ENCODE measurements around the gene APOD.
A peak's percentile ranks its signal among the peaks of the same experiment; 100 is the strongest.

APOD gene

GRCh38 chr3:195597848-195598247 is 14.1 kb upstream of the APOD start:
- no peaks in the 10 kb centered on the region for H3K27me3 ChIP-seq
- intact Hi-C loops (cut with DNase I; ENCODE audit: low total_unique reads): no loop called here
- no peaks in the 10 kb centered on the region for H3K36me3 ChIP-seq
- H3K27ac ChIP-seq: no peak overlapping the region
- no peaks in the 10 kb centered on the region for H3K9me3 ChIP-seq
- no peak overlapping the region for H3K4me3 ChIP-seq
- TF ChIP-seq CTCF (IDR thresholded peaks at IDR 0.05): no peak
- H3K4me1 ChIP-seq: no peaks in the 10 kb centered on the region
- DNase-seq: peak in 1 of 2 donors; percentile 52

GRCh38 chr3:195597229-195597628 is 13.5 kb upstream of the APOD start:
- Histone ChIP-seq H3K27ac (no peak overlapping the region), H3K9me3 (no peaks in the 10 kb centered on the region), H3K27me3 (no peaks in the 10 kb centered on the region), H3K36me3 (no peaks in the 10 kb centered on the region), H3K4me3 (no peak overlapping the region), H3K4me1 (no peaks in the 10 kb centered on the region)
- DNase-seq: peak in 1 of 2 donors; percentile 11
- TF ChIP-seq CTCF (IDR thresholded peaks at IDR 0.05): no peak
- intact Hi-C loops (cut with DNase I; ENCODE audit: low total_unique reads): no loop called here

DNA sequence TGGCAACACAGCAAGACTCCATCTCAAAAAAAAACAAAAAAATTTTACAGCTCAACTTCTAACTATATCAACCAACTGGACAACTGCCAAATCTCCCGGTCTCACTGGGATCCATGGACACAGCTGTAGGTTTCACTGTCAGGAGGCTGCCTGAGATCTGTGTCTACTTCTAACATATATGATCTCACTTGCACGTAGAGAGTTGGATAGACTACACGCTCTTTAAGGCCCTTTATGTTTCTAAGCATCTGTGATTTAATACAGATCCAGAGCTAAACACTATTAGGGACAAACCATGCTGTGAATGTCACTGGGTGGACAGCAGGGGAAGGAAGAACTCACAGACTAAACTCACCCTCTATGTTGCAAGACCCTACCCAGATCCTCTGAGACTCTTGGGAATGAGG is 13.0 kb upstream of the APOD start:
- intact Hi-C loops (cut with DNase I; ENCODE audit: low total_unique reads): no loop called here
- no peaks in the 10 kb centered on the region for H3K9me3 ChIP-seq
- no peaks in the 10 kb centered on the region for H3K36me3 ChIP-seq
- TF ChIP-seq CTCF (IDR thresholded peaks at IDR 0.05): no peak
- no peak overlapping the region for H3K27ac ChIP-seq
- H3K27me3 ChIP-seq: no peaks in the 10 kb centered on the region
- DNase-seq: no peak
- H3K4me3 ChIP-seq: no peak overlapping the region
- no peaks in the 10 kb centered on the region for H3K4me1 ChIP-seq

DNA sequence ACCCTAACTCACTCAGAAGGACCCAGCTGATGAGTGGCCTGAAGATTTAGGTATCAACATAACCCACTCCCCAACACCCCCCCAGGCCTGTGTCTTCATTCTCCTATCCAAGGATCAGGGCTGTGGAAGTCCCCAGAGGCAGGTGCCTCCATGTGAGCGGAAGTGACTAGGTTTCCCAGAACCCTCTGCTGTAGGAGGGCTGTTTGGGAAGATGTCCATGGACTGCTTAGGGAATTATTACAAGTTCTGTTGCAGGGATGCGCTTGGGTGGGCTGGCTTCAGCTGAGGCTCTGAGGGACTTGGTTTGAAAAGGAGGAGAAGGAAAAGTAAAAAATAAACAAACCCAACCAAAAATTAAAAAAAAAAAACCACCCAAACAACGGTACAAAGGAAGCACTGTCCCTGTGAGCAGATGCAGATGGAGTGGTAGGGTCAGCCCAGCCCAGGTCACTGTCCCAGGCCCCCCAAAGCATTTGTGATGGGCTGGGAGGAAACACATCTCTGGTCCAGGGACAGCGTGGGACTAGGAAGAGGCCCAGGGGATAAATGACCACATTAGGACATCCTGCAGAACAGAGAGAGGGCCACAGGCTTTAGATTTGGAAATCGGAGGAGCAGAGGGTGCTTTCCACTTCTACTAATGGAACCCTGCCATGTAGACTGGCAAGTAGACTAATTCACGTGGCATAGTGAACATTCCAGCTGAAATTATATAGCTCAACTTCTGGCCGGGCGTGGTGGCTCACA is 12.2 kb upstream of the APOD start:
- Histone ChIP-seq H3K4me1 (no peaks in the 10 kb centered on the region), H3K36me3 (no peaks in the 10 kb centered on the region), H3K4me3 (no peak overlapping the region), H3K9me3 (no peaks in the 10 kb centered on the region), H3K27me3 (no peaks in the 10 kb centered on the region), H3K27ac (no peak overlapping the region)
- peak in 1 of 2 donors; percentile 23 for DNase-seq
- TF ChIP-seq CTCF (IDR thresholded peaks at IDR 0.05): no peak
- intact Hi-C loops (cut with DNase I; ENCODE audit: low total_unique reads): no loop called here

GRCh38 chr3:195591852-195592251 is 8.1 kb upstream of the APOD start:
- Histone ChIP-seq H3K36me3 (no peaks in the 10 kb centered on the region), H3K27me3 (peaks cover 0 to 3% of the 10 kb centered on the region in 2 donors), H3K4me1 (no peaks in the 10 kb centered on the region), H3K9me3 (no peaks in the 10 kb centered on the region), H3K27ac (no peak overlapping the region), H3K4me3 (no peak overlapping the region)
- no peak for TF ChIP-seq CTCF (IDR thresholded peaks at IDR 0.05)
- intact Hi-C loops (cut with DNase I; ENCODE audit: low total_unique reads): no loop called here
- DNase-seq: peak; percentile 48 to 68
